ENCODE measurements around the gene EFCAB11.

DNA sequence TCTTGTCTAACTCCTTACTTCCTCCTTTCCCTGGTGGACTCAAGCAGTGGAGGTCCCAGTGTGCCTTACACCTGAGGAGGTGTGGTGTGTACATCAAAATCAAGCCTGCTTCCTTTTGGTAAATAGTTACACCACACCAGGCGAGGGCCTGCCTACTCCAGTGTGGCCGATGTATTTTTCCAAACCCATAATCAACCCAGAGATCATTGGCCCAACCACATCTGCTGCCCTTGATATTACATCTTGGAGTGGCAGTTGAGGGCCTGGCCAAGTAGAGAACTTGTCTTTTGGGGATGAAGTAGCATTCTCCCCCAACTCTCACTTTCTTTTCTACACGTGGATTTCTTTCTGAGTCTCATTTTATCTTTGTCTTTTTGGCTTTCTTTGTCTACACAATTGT, 187.4 kb downstream of the EFCAB11 start:
- no peak for TF ChIP-seq POLR2AphosphoS5 (IDR thresholded peaks at IDR 0.05; ENCODE audit: low read depth)
- TF ChIP-seq, protein P1, sequence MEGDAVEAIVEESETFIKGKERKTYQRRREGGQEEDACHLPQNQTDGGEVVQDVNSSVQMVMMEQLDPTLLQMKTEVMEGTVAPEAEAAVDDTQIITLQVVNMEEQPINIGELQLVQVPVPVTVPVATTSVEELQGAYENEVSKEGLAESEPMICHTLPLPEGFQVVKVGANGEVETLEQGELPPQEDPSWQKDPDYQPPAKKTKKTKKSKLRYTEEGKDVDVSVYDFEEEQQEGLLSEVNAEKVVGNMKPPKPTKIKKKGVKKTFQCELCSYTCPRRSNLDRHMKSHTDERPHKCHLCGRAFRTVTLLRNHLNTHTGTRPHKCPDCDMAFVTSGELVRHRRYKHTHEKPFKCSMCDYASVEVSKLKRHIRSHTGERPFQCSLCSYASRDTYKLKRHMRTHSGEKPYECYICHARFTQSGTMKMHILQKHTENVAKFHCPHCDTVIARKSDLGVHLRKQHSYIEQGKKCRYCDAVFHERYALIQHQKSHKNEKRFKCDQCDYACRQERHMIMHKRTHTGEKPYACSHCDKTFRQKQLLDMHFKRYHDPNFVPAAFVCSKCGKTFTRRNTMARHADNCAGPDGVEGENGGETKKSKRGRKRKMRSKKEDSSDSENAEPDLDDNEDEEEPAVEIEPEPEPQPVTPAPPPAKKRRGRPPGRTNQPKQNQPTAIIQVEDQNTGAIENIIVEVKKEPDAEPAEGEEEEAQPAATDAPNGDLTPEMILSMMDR (IDR thresholded peaks at IDR 0.05; ENCODE audit: insufficient read depth, low read length): no peak
- TF ChIP-seq, protein P2, sequence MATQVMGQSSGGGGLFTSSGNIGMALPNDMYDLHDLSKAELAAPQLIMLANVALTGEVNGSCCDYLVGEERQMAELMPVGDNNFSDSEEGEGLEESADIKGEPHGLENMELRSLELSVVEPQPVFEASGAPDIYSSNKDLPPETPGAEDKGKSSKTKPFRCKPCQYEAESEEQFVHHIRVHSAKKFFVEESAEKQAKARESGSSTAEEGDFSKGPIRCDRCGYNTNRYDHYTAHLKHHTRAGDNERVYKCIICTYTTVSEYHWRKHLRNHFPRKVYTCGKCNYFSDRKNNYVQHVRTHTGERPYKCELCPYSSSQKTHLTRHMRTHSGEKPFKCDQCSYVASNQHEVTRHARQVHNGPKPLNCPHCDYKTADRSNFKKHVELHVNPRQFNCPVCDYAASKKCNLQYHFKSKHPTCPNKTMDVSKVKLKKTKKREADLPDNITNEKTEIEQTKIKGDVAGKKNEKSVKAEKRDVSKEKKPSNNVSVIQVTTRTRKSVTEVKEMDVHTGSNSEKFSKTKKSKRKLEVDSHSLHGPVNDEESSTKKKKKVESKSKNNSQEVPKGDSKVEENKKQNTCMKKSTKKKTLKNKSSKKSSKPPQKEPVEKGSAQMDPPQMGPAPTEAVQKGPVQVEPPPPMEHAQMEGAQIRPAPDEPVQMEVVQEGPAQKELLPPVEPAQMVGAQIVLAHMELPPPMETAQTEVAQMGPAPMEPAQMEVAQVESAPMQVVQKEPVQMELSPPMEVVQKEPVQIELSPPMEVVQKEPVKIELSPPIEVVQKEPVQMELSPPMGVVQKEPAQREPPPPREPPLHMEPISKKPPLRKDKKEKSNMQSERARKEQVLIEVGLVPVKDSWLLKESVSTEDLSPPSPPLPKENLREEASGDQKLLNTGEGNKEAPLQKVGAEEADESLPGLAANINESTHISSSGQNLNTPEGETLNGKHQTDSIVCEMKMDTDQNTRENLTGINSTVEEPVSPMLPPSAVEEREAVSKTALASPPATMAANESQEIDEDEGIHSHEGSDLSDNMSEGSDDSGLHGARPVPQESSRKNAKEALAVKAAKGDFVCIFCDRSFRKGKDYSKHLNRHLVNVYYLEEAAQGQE (IDR thresholded peaks at IDR 0.05; ENCODE audit: insufficient replicate concordance, low read depth): no peak
- no peak for TF ChIP-seq GABPA (IDR thresholded peaks at IDR 0.05; ENCODE audit: low read depth)
- TF ChIP-seq SPI1 (IDR thresholded peaks at IDR 0.05; ENCODE audit: borderline replicate concordance, low read depth): no peak
